Loucy (cell line): ENCODE data around the gene ARL8B.

Experiments used
- EZH2phosphoT487 ChIP-seq: fragments of 200-600 bp; IDR thresholded peaks from 2 replicates; pipeline ENCODE4 v1.6.1; 2018; ENCODE audit warnings: antibody characterized with exemption, mild to moderate bottlenecking, moderate library complexity, borderline replicate concordance
- TF ChIP-seq, protein P1 (sequence below): fragments of 200-600 bp; sonication (generic); conservative IDR thresholded peaks from 2 replicates; pipeline ENCODE4 v1.5.1; 2014; ENCODE audit warnings: mild to moderate bottlenecking, antibody characterized with exemption, low read length

DNA sequence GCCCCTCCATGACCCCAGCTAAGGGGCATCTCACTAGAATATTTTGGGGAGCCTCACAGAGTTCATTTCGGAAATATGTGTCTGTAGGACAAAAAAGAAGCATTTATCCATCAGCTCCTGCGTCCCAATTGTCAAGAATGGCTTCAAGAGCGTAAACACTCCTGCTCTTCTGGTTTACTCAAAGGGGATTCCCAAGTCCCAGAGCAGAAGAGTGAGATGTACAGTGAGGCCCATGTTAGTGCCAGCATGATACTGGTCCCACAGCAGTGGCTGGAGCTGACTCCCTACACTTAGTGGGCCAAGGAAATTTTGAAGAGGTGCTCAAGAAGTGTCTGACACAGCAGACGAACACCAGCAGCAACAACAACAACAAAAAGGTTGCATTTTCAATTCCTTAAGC, 34.9 kb upstream of the ARL8B start:
- TF ChIP-seq, protein P1, sequence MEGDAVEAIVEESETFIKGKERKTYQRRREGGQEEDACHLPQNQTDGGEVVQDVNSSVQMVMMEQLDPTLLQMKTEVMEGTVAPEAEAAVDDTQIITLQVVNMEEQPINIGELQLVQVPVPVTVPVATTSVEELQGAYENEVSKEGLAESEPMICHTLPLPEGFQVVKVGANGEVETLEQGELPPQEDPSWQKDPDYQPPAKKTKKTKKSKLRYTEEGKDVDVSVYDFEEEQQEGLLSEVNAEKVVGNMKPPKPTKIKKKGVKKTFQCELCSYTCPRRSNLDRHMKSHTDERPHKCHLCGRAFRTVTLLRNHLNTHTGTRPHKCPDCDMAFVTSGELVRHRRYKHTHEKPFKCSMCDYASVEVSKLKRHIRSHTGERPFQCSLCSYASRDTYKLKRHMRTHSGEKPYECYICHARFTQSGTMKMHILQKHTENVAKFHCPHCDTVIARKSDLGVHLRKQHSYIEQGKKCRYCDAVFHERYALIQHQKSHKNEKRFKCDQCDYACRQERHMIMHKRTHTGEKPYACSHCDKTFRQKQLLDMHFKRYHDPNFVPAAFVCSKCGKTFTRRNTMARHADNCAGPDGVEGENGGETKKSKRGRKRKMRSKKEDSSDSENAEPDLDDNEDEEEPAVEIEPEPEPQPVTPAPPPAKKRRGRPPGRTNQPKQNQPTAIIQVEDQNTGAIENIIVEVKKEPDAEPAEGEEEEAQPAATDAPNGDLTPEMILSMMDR, result no peak
- no peak for TF ChIP-seq EZH2phosphoT487
